K562 (cell line): ENCODE data around the gene STON2. TPM values are rescaled to one million over a fixed set of nuclear protein-coding genes. Genes with fewer than 3 reads are reported as not detected.

Source experiments
- ATAC-seq: fragments of 200-7000 bp; cut with Tn5 transposase; 3 replicates; pipeline ENCODE4 v1.9.1; 2020; ENCODE audit warnings: moderate library complexity
- BruUV-seq: library from RNA; stranded (reverse); fragments of 400-500 nt; replicated peaks from 2 replicates; lab custom pipeline; 2021; lab: Mats Ljungman, UMichigan
- CTCF ChIA-PET: fragments of 300-600 bp; formaldehyde crosslinking; extraction: SDS; loops from one replicate; lab custom pipeline; 2021; ENCODE audit warnings: low intra/inter-chr PET ratio; lab: Yijun Ruan, JAX
- POLR2A ChIA-PET: fragments of 300-600, 350-650 bp; sonication (Branson Sonifier 250); formaldehyde crosslinking; extraction: SDS; loops from one replicate; lab custom pipeline; 2021; ENCODE audit warnings: antibody characterized with exemption, inconsistent platforms; lab: Yijun Ruan, JAX
- DNase-seq, 4 experiments: peaks; one replicate each; pipeline versions ENCODE4 v3.0.0 to v3.0.0-alpha.2; 2011 to 2018; ENCODE audit warnings: low spot score in 3 of 4, mixed read lengths in 3 of 4; ENCODE audit errors: extremely low read depth in 1 of 4
- FAIRE-seq: peaks from 2 replicates; lab custom pipeline; 2011; peaks lifted over from hg19 to GRCh38; lab: Jason Lieb, UNC
- H2AFZ ChIP-seq: 2 replicates; pipeline ENCODE4 v1.6.0; 2011; ENCODE audit warnings: low read depth, low read length, control low read depth, inconsistent platforms
- H3K27ac ChIP-seq: fragments of 200-600 bp; 3 replicates; pipeline ENCODE4 v1.8.0; 2011; ENCODE audit warnings: low read depth, mild to moderate bottlenecking, control low read depth, inconsistent platforms, low read length, moderate library complexity, mixed read lengths; ENCODE audit errors: extremely low read depth
- H3K27me3 ChIP-seq, 2 experiments: fragments of 300-600 bp in 1 of 2; 2 replicates in 1 of 2; 3 replicates in 1 of 2; pipeline versions ENCODE4 v1.6.0 to v1.8.0; 2011; ENCODE audit warnings: inconsistent platforms in 2 of 2, low read length in 2 of 2, mild to moderate bottlenecking in 1 of 2, mixed read lengths in 1 of 2, moderate library complexity in 1 of 2; ENCODE audit not compliant: control insufficient read depth in 2 of 2, insufficient read depth in 2 of 2
- H3K36me3 ChIP-seq: fragments of 300-600 bp; 3 replicates; pipeline ENCODE4 v1.8.0; 2011; ENCODE audit warnings: mild to moderate bottlenecking, low read length, inconsistent platforms; ENCODE audit not compliant: control insufficient read depth, insufficient read depth
- H3K4me1 ChIP-seq, 2 experiments: fragments of 200-600 bp in 1 of 2; replicated peaks in 1 of 2; 2 replicates in 1 of 2; 3 replicates in 1 of 2; pipeline versions ENCODE4 v1.5.1 to v1.8.0; 2011; ENCODE audit warnings: inconsistent platforms in 2 of 2, low read length in 2 of 2, mild to moderate bottlenecking in 1 of 2, mixed read lengths in 1 of 2, moderate library complexity in 1 of 2; ENCODE audit not compliant: control insufficient read depth in 2 of 2, insufficient read depth in 2 of 2
- H3K4me2 ChIP-seq: 2 replicates; pipeline ENCODE4 v1.6.1; 2011; ENCODE audit warnings: low read length, control low read depth, inconsistent platforms, mixed read lengths; ENCODE audit not compliant: insufficient read depth
- H3K4me3 ChIP-seq: fragments of 200-600 bp; sonication (generic), shearing (Covaris generic); 2 replicates; pipeline ENCODE4 v1.5.1; 2016; ENCODE audit warnings: control low read depth, inconsistent platforms
- H3K79me2 ChIP-seq: fragments of 200-600 bp; 3 replicates; pipeline ENCODE4 v1.8.0; 2011; ENCODE audit warnings: low read length, inconsistent platforms; ENCODE audit not compliant: control insufficient read depth, insufficient read depth
- H3K9ac ChIP-seq, 2 experiments: 2 replicates each; pipeline versions ENCODE4 v1.6.0 to v1.6.1; 2011; ENCODE audit warnings: low read depth in 2 of 2, low read length in 2 of 2, control low read depth in 1 of 2, inconsistent platforms in 1 of 2, mild to moderate bottlenecking in 1 of 2, mixed read lengths in 1 of 2; ENCODE audit not compliant: insufficient read depth in 1 of 2
- H3K9me1 ChIP-seq: one replicate; pipeline ENCODE4 v1.6.0; 2011; ENCODE audit warnings: inconsistent platforms, mild to moderate bottlenecking, low read length, moderate library complexity; ENCODE audit not compliant: control insufficient read depth, insufficient read depth
- H3K9me3 ChIP-seq: replicated peaks from 2 replicates; pipeline ENCODE4 v1.5.1; 2011; ENCODE audit warnings: low read depth, low read length, inconsistent platforms; ENCODE audit not compliant: control insufficient read depth, insufficient read depth
- H4K20me1 ChIP-seq: replicated peaks from 2 replicates; pipeline ENCODE4 v1.6.1; 2011; ENCODE audit warnings: low read length, inconsistent platforms, mixed read lengths; ENCODE audit not compliant: control insufficient read depth, insufficient read depth
- CHD4 ChIP-seq: fragments of 200-600 bp; sonication (generic); IDR thresholded peaks from 3 replicates; pipeline ENCODE4 v1.6.1; 2012; ENCODE audit warnings: low read depth, mild to moderate bottlenecking, mixed read lengths, low read length, inconsistent platforms; ENCODE audit not compliant: insufficient read depth, insufficient replicate concordance, poor library complexity, severe bottlenecking
- EP300 ChIP-seq: IDR thresholded peaks from 2 replicates; pipeline ENCODE4 v1.6.1; 2012; ENCODE audit warnings: low read length, improper control_type of control experiment
- EWSR1 ChIP-seq: fragments of 450-650 bp; IDR thresholded peaks from 2 replicates; pipeline ENCODE4 v1.6.1; 2018; ENCODE audit warnings: borderline replicate concordance, mild to moderate bottlenecking, low read depth, moderate library complexity; ENCODE audit not compliant: partially characterized antibody
- HDAC8 ChIP-seq: fragments of 450-650 bp; IDR thresholded peaks from 2 replicates; pipeline ENCODE4 v1.6.1; 2016; ENCODE audit warnings: mild to moderate bottlenecking, missing genetic modification characterization, moderate library complexity, missing compliant biosample characterization
- LEF1 ChIP-seq: fragments of 450-650 bp; IDR thresholded peaks from 2 replicates; pipeline ENCODE4 v1.6.1; 2016; ENCODE audit warnings: mild to moderate bottlenecking
- MAFK ChIP-seq: IDR thresholded peaks from 2 replicates; pipeline ENCODE4 v1.6.1; 2011; ENCODE audit warnings: low read length, improper control_type of control experiment
- MEIS2 ChIP-seq: fragments of 450-650 bp; IDR thresholded peaks from 2 replicates; pipeline ENCODE4 v1.6.1; 2014; ENCODE audit warnings: mild to moderate bottlenecking; ENCODE audit not compliant: partially characterized antibody
- ZBED1 ChIP-seq: IDR thresholded peaks from 2 replicates; pipeline ENCODE4 v1.6.1; 2014
- ZNF316 ChIP-seq: fragments of 450-650 bp; IDR thresholded peaks from 2 replicates; pipeline ENCODE4 v1.6.1; 2016
- WGBS: fragments of 100-300 bp; shearing (Covaris generic); methylation state at CpG from one replicate; pipeline ENCODE4 v1.1.6; 2016; ENCODE audit warnings: low coverage, mixed read lengths; ENCODE audit not compliant: insufficient coverage; ENCODE audit errors: missing lambda C conversion rate; 5-methylcytosine and 5-hydroxymethylcytosine counted together
- in situ Hi-C: fragments of 300-500 bp; cut with MboI; formaldehyde crosslinking; loops from 4 replicates; pipeline ENCODE4 v1.15.0; 2018; ENCODE audit warnings: inconsistent platforms, mixed read lengths
- intact Hi-C: fragments of 100-400 bp; cut with micrococcal nuclease; formaldehyde crosslinking; loops from 2 replicates; pipeline ENCODE4 v1.14.2; 2022
- polyA plus RNA-seq, 8 experiments: library from polyadenylated mRNA; depleted of rRNA in 4 of 8; stranded (reverse) in 5 of 8; unstranded in 3 of 8; fragments of >200 nt; fragmentation: Nextera tagmentation in 2 of 8; fragmentation: Illumina TruSeq in 1 of 8; extraction: Ambion mirVana in 2 of 8; extraction: Trizol in 1 of 8; gene quantifications; 2 replicates each; pipeline versions ENCODE4 v1.2.1 to v1.2.3, GENCODE V29; 2011 to 2014; ENCODE audit warnings: inconsistent platforms in 1 of 8, missing spikeins in 1 of 8
- total RNA-seq, 7 experiments: library from RNA; depleted of rRNA in 6 of 7; stranded (reverse); fragments of >200 nt in 6 of 7; fragmentation: Illumina TruSeq in 2 of 7; extraction: Trizol in 2 of 7; gene quantifications; 2 replicates each; pipeline versions ENCODE4 v1.2.1 to v1.2.3, GENCODE V29; 2011 to 2021; ENCODE audit warnings: low replicate concordance in 1 of 7
- TF ChIP-seq, protein P1 (sequence below): fragments of 450-650 bp; IDR thresholded peaks from one replicate; pipeline ENCODE4 v1.6.1; 2018; ENCODE audit warnings: mild to moderate bottlenecking, moderate library complexity; ENCODE audit not compliant: partially characterized antibody
- TF ChIP-seq, protein P2 (sequence below), 2 experiments: fragments of 450-650 bp in 1 of 2; sonication (generic) in 1 of 2; formaldehyde crosslinking in 1 of 2; IDR thresholded peaks; 2 replicates each; pipeline versions ENCODE4 v1.7.1 to v1.9.0; 2016 to 2022; ENCODE audit warnings: inconsistent platforms in 1 of 2, mild to moderate bottlenecking in 1 of 2, missing genetic modification reagents in 1 of 2

STON2 gene
- total and polyA plus RNA-seq, 9 of the 15 experiments (the other 6 are each of a cell fraction or from before 2014, with no cell fraction given) = 7.8 to 99.3 (median 53.5) TPM

DNA sequence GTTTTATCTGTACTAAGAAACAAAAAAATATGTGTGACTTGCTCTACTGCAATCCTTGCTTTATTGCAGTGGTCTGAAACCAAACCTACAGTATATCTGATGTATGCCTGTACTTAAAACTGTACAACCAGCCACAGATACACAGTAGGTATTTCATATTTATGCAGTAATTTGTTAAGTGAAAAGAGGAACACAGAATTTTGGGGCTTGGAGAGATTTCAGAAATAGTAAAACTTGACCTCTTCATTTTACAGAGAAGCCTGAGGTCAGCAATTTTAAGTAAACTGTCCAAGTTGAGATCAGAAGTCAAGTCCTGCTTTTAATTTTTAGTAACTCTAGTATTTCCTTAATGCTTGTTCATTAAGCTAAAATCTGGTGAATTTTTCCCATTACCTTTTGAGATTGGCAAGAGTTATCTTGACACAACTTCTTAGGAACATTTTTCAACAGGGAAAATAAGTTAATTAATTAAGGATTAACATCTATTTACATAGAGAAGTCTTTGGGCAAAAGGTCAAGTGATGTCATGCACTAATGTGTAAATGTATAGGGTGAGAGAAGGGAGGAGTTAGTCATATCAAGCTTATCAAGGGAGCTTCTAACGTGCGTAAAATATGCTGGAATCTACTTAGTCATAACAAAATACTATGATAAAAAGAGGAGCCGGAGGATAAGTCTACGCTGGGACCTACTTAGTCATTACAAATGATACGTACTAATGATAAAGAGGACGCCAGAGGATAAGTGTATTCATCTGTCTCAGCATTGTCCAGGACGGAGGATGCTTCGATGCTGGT lies 113.4 kb downstream of the STON2 start:
- FAIRE-seq (no peak), ATAC-seq (no peak), DNase-seq (no peak)
- Histone ChIP-seq H3K27me3 (no peaks in the 10 kb centered on the region), H3K36me3 (0 out of 3 replicates have a peak, but pooled peaks cover 13% of the 10 kb centered on the region), H3K79me2 (peaks cover 7% of the 10 kb centered on the region; the same call in 2 of the 3 replicates), H3K4me1 (no peaks in the 10 kb centered on the region), H3K9me1 (no peaks in the 10 kb centered on the region), H3K4me2 (no peak overlapping the region), H3K4me3 (no peak overlapping the region), H3K9ac (no peak overlapping the region), H4K20me1 (no peaks in the 10 kb centered on the region), H3K9me3 (no peaks in the 10 kb centered on the region), H2AFZ (no peak overlapping the region), H3K27ac (no peak overlapping the region)
- POLR2A ChIA-PET = no interaction called here
- CTCF ChIA-PET = no interaction called here
- WGBS = 58% methylated on average over 8 of the region's 8 CpGs
- intact Hi-C loops = no loop called here
- in situ Hi-C loops = no loop called here
- no TSS peak for BruUV-seq
- TF ChIP-seq MAFK (peak; percentile 7; the same call in 1 of the 2 replicates), ZBED1 (no peak), MEIS2 (no peak), ZNF316 (peak; percentile 32; the same call in 1 of the 2 replicates), EP300 (no peak), HDAC8 (no peak), LEF1 (no peak), CHD4 (no peak), EWSR1 (no peak)
- TF ChIP-seq, protein P1, sequence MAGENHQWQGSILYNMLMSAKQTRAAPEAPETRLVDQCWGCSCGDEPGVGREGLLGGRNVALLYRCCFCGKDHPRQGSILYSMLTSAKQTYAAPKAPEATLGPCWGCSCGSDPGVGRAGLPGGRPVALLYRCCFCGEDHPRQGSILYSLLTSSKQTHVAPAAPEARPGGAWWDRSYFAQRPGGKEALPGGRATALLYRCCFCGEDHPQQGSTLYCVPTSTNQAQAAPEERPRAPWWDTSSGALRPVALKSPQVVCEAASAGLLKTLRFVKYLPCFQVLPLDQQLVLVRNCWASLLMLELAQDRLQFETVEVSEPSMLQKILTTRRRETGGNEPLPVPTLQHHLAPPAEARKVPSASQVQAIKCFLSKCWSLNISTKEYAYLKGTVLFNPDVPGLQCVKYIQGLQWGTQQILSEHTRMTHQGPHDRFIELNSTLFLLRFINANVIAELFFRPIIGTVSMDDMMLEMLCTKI = no peak
- TF ChIP-seq, protein P2, sequence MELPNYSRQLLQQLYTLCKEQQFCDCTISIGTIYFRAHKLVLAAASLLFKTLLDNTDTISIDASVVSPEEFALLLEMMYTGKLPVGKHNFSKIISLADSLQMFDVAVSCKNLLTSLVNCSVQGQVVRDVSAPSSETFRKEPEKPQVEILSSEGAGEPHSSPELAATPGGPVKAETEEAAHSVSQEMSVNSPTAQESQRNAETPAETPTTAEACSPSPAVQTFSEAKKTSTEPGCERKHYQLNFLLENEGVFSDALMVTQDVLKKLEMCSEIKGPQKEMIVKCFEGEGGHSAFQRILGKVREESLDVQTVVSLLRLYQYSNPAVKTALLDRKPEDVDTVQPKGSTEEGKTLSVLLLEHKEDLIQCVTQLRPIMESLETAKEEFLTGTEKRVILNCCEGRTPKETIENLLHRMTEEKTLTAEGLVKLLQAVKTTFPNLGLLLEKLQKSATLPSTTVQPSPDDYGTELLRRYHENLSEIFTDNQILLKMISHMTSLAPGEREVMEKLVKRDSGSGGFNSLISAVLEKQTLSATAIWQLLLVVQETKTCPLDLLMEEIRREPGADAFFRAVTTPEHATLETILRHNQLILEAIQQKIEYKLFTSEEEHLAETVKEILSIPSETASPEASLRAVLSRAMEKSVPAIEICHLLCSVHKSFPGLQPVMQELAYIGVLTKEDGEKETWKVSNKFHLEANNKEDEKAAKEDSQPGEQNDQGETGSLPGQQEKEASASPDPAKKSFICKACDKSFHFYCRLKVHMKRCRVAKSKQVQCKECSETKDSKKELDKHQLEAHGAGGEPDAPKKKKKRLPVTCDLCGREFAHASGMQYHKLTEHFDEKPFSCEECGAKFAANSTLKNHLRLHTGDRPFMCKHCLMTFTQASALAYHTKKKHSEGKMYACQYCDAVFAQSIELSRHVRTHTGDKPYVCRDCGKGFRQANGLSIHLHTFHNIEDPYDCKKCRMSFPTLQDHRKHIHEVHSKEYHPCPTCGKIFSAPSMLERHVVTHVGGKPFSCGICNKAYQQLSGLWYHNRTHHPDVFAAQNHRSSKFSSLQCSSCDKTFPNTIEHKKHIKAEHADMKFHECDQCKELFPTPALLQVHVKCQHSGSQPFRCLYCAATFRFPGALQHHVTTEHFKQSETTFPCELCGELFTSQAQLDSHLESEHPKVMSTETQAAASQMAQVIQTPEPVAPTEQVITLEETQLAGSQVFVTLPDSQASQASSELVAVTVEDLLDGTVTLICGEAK (IDR thresholded peaks at IDR 0.05) = no peak
- TF ChIP-seq, protein P2 (CRISPR knock-in tag; IDR thresholded peaks at IDR 0.05) = no peak
